ENCODE results near the gene SHMT2. TPM values are rescaled to one million over a fixed set of nuclear protein-coding genes. Genes with fewer than 3 reads are reported as not detected.

Gene SHMT2
- total RNA-seq, 1 experiment from 2014 or later: 297 TPM

DNA sequence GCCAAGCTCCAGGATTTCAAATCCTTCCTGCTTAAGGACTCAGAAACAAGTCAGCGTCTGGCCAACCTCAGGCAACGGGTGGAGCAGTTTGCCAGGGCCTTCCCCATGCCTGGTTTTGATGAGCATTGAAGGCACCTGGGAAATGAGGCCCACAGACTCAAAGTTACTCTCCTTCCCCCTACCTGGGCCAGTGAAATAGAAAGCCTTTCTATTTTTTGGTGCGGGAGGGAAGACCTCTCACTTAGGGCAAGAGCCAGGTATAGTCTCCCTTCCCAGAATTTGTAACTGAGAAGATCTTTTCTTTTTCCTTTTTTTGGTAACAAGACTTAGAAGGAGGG lies 4.7 kb downstream of the SHMT2 start:
- Mint-ChIP-seq H3K27me3 (ENCODE audit: low read depth) (peaks cover 56% of the 10 kb centered on the region), H3K9me3 (no peaks in the 10 kb centered on the region), H3K4me3 (no peak overlapping the region), H3K36me3 (peaks cover 35% of the 10 kb centered on the region), H3K27ac (peak overlapping the region; percentile 53; the same call in 1 of the 2 replicates), H3K4me1 (peaks cover 48% of the 10 kb centered on the region)
- POLR2A ChIA-PET: no interaction called here
- no peak for DNase-seq (ENCODE audit: low spot score)
- ATAC-seq: no peak
- CTCF ChIA-PET: interaction anchor here (0.6 to 1.6 kb wide), 3 partner anchors 9 to 20 kb away, joined by 4 to 6 read pairs (median 5); no protein-coding TSS in a partner anchor
- TF ChIP-seq AFF4 (CRISPR knock-in tag; IDR thresholded peaks at IDR 0.05; ENCODE audit: borderline replicate concordance): no peak
- TF ChIP-seq SMAD3 (CRISPR knock-in tag; IDR thresholded peaks at IDR 0.05; ENCODE audit: borderline replicate concordance): no peak
- no peak for TF ChIP-seq NFATC4 (CRISPR knock-in tag; IDR thresholded peaks at IDR 0.05)
- no peak for TF ChIP-seq STAT6 (CRISPR knock-in tag; conservative IDR thresholded peaks at IDR 0.05; ENCODE audit: low read depth)
- TF ChIP-seq TCF7 (CRISPR knock-in tag; IDR thresholded peaks at IDR 0.05; ENCODE audit: low read depth): no peak
- TF ChIP-seq, protein P1, sequence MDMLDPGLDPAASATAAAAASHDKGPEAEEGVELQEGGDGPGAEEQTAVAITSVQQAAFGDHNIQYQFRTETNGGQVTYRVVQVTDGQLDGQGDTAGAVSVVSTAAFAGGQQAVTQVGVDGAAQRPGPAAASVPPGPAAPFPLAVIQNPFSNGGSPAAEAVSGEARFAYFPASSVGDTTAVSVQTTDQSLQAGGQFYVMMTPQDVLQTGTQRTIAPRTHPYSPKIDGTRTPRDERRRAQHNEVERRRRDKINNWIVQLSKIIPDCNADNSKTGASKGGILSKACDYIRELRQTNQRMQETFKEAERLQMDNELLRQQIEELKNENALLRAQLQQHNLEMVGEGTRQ (CRISPR knock-in tag; IDR thresholded peaks at IDR 0.05): no peak
- TF ChIP-seq, protein P2, sequence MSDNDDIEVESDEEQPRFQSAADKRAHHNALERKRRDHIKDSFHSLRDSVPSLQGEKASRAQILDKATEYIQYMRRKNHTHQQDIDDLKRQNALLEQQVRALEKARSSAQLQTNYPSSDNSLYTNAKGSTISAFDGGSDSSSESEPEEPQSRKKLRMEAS (CRISPR knock-in tag; IDR thresholded peaks at IDR 0.05): no peak

GRCh38 chr12:57234571-57235016 lies 5.1 kb downstream of the SHMT2 start:
- Mint-ChIP-seq H3K4me1 (peaks cover 49% of the 10 kb centered on the region), H3K27ac (no peak overlapping the region), H3K4me3 (no peak overlapping the region), H3K36me3 (peaks cover 35% of the 10 kb centered on the region), H3K9me3 (no peaks in the 10 kb centered on the region), H3K27me3 (ENCODE audit: low read depth) (peaks cover 56% of the 10 kb centered on the region)
- no peak for TF ChIP-seq SMAD4 (CRISPR knock-in tag; IDR thresholded peaks at IDR 0.05)
- no peak for TF ChIP-seq ZNF263 (CRISPR knock-in tag; IDR thresholded peaks at IDR 0.05; ENCODE audit: low read depth)
- TF ChIP-seq SOX15 (CRISPR knock-in tag; IDR thresholded peaks at IDR 0.05): no peak
- TF ChIP-seq, protein P3, sequence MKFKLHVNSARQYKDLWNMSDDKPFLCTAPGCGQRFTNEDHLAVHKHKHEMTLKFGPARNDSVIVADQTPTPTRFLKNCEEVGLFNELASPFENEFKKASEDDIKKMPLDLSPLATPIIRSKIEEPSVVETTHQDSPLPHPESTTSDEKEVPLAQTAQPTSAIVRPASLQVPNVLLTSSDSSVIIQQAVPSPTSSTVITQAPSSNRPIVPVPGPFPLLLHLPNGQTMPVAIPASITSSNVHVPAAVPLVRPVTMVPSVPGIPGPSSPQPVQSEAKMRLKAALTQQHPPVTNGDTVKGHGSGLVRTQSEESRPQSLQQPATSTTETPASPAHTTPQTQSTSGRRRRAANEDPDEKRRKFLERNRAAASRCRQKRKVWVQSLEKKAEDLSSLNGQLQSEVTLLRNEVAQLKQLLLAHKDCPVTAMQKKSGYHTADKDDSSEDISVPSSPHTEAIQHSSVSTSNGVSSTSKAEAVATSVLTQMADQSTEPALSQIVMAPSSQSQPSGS (CRISPR knock-in tag; IDR thresholded peaks at IDR 0.05; ENCODE audit: borderline replicate concordance, low read depth): no peak
- TF ChIP-seq FOXJ3 (CRISPR knock-in tag; IDR thresholded peaks at IDR 0.05; ENCODE audit: borderline replicate concordance): no peak
- TF ChIP-seq, protein P1 (CRISPR knock-in tag; IDR thresholded peaks at IDR 0.05): no peak
- no peak for TF ChIP-seq ZNF232 (CRISPR knock-in tag; IDR thresholded peaks at IDR 0.05)
- TF ChIP-seq GRHL2 (CRISPR knock-in tag; IDR thresholded peaks at IDR 0.05; ENCODE audit: insufficient replicate concordance, severe bottlenecking): no peak
- no peak for TF ChIP-seq CREB1 (CRISPR knock-in tag; IDR thresholded peaks at IDR 0.05)
- no peak for TF ChIP-seq ERG (CRISPR knock-in tag; IDR thresholded peaks at IDR 0.05)
- TF ChIP-seq, protein P2 (CRISPR knock-in tag; IDR thresholded peaks at IDR 0.05): no peak
- TF ChIP-seq, protein P4, sequence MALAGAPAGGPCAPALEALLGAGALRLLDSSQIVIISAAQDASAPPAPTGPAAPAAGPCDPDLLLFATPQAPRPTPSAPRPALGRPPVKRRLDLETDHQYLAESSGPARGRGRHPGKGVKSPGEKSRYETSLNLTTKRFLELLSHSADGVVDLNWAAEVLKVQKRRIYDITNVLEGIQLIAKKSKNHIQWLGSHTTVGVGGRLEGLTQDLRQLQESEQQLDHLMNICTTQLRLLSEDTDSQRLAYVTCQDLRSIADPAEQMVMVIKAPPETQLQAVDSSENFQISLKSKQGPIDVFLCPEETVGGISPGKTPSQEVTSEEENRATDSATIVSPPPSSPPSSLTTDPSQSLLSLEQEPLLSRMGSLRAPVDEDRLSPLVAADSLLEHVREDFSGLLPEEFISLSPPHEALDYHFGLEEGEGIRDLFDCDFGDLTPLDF (CRISPR knock-in tag; IDR thresholded peaks at IDR 0.05): no peak
- TF ChIP-seq, protein P5, sequence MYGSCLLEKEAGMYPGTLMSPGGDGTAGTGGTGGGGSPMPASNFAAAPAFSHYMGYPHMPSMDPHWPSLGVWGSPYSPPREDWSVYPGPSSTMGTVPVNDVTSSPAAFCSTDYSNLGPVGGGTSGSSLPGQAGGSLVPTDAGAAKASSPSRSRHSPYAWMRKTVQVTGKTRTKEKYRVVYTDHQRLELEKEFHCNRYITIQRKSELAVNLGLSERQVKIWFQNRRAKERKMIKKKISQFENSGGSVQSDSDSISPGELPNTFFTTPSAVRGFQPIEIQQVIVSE (CRISPR knock-in tag; IDR thresholded peaks at IDR 0.05; ENCODE audit: borderline replicate concordance): no peak
- no peak for TF ChIP-seq ZBTB21 (CRISPR knock-in tag; IDR thresholded peaks at IDR 0.05; ENCODE audit: borderline replicate concordance)
- ATAC-seq (no peak), DNase-seq (ENCODE audit: low spot score) (no peak)
- ChIA-PET POLR2A (interaction anchor here (9.7 kb wide), 1 partner anchor 10 kb away, joined by 97 read pairs; no protein-coding TSS in a partner anchor), CTCF (interaction anchor here (0.6 kb wide), 1 partner anchor 21 kb away, joined by 4 read pairs; no protein-coding TSS in a partner anchor)
